Muscle layer of duodenum (tissue), 2 donors: ENCODE data around the gene PLB1.
"Not testable (repeated sequence)": the region's sequence is repeated elsewhere in the genome, so short reads cannot be mapped to it uniquely, and the experiment has no call there.

Experiments used
- H3K27ac ChIP-seq: one replicate; pipeline ENCODE4 v1.7.0; 2013; ENCODE audit warnings: mild to moderate bottlenecking, low read length
- H3K27me3 ChIP-seq: one replicate; pipeline ENCODE4 v1.7.0; 2013; ENCODE audit warnings: low read depth, mild to moderate bottlenecking, control low read depth, low read length
- H3K36me3 ChIP-seq, 2 donors: one replicate each; pipeline ENCODE4 v1.7.0; 2013; ENCODE audit warnings: low read length in 2 of 2, control low read depth in 1 of 2, mild to moderate bottlenecking in 1 of 2; ENCODE audit not compliant: insufficient read depth in 2 of 2, control insufficient read depth in 1 of 2
- H3K4me1 ChIP-seq, 2 donors: one replicate each; pipeline ENCODE4 v1.7.0; 2013; ENCODE audit warnings: low read length in 2 of 2, mild to moderate bottlenecking in 2 of 2, control low read depth in 1 of 2, moderate library complexity in 1 of 2; ENCODE audit not compliant: insufficient read depth in 2 of 2, control insufficient read depth in 1 of 2
- H3K4me3 ChIP-seq, 2 donors: one replicate each; pipeline ENCODE4 v1.7.0; 2013; ENCODE audit warnings: low read length in 2 of 2, low read depth in 1 of 2, mild to moderate bottlenecking in 1 of 2
- H3K9me3 ChIP-seq, 2 donors: one replicate each; pipeline ENCODE4 v1.7.0; 2013; ENCODE audit warnings: low read length in 2 of 2, control low read depth in 1 of 2, mild to moderate bottlenecking in 1 of 2; ENCODE audit not compliant: control insufficient read depth in 1 of 2
- donor health status: healthy.

The PLB1 gene

DNA sequence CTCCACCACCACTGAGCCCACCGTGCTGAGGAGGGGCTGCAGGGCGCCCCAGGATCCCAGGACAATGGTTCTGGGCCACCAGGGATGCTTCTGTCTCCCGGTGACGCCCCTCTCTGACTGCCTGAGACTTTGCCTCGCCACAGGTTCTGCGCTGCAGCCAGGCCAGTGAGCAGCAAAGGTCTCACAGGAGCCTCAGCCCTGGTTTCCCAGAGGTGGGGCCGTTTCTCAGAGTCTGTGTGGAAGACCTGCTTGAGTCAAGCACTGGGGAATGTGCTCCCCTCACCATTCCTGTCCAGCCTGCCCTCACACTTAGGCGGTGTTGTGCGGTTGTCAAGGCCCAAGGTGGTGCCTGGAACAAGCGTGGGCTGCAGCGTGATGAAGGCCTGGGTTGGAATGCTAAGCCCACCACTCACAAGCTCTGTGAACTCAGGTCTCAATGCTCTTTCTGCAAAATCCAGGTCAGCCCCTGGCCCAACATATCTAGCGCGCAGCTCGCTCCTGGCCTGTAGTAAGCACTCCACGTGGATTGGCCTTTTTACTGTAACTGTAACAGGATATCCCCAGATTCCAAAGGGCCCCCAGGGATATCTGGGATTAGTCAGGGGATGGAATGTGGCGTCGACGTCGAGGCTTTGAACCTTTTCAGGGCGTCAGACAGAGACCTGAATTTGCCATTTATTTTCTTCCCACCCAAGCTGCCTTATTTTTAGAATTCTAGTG is 47.6 kb downstream of the PLB1 start:
- Histone ChIP-seq H3K27me3 (no peaks in the 10 kb centered on the region), H3K4me3 (no peak overlapping the region), H3K27ac (no peak overlapping the region), H3K4me1 (no peaks in the 10 kb centered on the region), H3K36me3 (no peaks in the 10 kb centered on the region), H3K9me3 (no peaks in the 10 kb centered on the region)

GRCh38 chr2:28544036-28544346 is 48.1 kb downstream of the PLB1 start:
- no peaks in the 10 kb centered on the region for H3K36me3 ChIP-seq
- no peak overlapping the region for H3K4me3 ChIP-seq
- H3K4me1 ChIP-seq: no peaks in the 10 kb centered on the region
- no peak overlapping the region for H3K27ac ChIP-seq
- H3K27me3 ChIP-seq: no peaks in the 10 kb centered on the region
- H3K9me3 ChIP-seq: no peaks in the 10 kb centered on the region

- no peaks in the 10 kb centered on the region for H3K27me3 ChIP-seq
- H3K4me3 ChIP-seq: no peak overlapping the region
These were observed 48.6 kb downstream of the PLB1 start for GRCh38 chr2:28544405-28544921.

GRCh38 chr2:28544922-28545589 is 49.2 kb downstream of the PLB1 start:
- Histone ChIP-seq H3K27me3 (no peaks in the 10 kb centered on the region), H3K36me3 (no peaks in the 10 kb centered on the region), H3K9me3 (no peaks in the 10 kb centered on the region), H3K4me3 (no peak overlapping the region), H3K4me1 (no peaks in the 10 kb centered on the region), H3K27ac (no peak overlapping the region)

More at GRCh38 chr2:28544405-28544921, 48.6 kb downstream of the PLB1 start:
- Histone ChIP-seq H3K4me1 (no peaks in the 10 kb centered on the region), H3K36me3 (no peaks in the 10 kb centered on the region), H3K27ac (no peak overlapping the region), H3K9me3 (no peaks in the 10 kb centered on the region)

DNA sequence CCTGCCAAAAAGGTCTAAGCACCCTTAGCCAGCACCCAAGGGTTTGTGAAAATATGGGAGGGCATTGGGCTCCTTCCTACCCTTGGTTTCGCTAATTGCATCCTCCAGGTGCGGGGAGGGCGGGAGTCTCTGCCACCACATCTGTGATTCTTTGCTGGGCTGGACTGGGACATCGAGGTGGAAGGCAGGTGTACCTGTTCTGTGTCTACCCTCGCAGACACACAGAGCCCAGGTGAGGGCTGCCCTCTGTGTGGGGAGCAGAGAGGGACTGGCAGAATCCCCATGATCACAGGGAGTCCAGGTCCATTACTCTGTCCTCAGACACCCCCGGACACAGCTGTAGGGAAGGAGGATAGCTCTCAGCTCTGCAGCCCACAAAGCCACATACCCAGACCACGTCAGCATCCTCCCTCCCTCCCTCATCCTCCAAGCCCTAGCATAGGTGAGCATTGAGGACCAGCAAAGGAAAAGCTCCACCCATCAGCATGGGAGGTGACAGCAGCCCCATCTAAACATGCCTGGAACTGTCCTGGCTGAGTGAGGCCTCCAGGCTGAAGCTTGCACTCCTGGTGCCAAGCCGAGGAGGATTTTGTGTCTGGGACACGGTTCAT is 49.8 kb downstream of the PLB1 start:
- Histone ChIP-seq H3K27ac (no peak overlapping the region), H3K4me3 (no peak overlapping the region), H3K4me1 (no peaks in the 10 kb centered on the region), H3K9me3 (no peaks in the 10 kb centered on the region), H3K27me3 (no peaks in the 10 kb centered on the region), H3K36me3 (no peaks in the 10 kb centered on the region)

DNA sequence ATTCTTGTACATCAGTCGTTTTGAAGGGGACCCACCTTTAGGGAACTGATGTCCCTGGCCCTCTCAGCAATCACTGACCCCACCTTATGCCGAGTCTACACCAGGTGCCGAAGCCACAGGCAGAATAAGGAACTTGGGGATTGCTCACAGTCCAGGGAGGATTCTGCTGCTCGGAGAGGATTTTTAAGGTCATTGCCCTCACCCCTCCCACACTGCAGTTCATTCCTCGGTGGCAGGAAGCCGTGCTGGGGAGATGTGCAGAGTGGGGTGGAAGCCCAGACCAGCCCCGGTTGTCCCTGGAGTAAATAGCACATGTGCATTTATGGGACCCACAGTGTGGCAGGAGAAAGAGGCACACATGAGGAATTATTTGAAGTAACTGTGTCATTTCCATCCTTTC is 50.4 kb downstream of the PLB1 start:
- H3K4me1 ChIP-seq: no peaks in the 10 kb centered on the region
- H3K27me3 ChIP-seq: no peaks in the 10 kb centered on the region
- no peak overlapping the region for H3K27ac ChIP-seq
- no peaks in the 10 kb centered on the region for H3K36me3 ChIP-seq
- H3K4me3 ChIP-seq: no peak overlapping the region
- H3K9me3 ChIP-seq: no peaks in the 10 kb centered on the region

GRCh38 chr2:28547223-28547860 is 51.5 kb downstream of the PLB1 start:
- Histone ChIP-seq H3K4me3 (no peak overlapping the region), H3K4me1 (no peaks in the 10 kb centered on the region), H3K9me3 (no peaks in the 10 kb centered on the region), H3K36me3 (no peaks in the 10 kb centered on the region), H3K27ac (no peak overlapping the region), H3K27me3 (no peaks in the 10 kb centered on the region)

DNA sequence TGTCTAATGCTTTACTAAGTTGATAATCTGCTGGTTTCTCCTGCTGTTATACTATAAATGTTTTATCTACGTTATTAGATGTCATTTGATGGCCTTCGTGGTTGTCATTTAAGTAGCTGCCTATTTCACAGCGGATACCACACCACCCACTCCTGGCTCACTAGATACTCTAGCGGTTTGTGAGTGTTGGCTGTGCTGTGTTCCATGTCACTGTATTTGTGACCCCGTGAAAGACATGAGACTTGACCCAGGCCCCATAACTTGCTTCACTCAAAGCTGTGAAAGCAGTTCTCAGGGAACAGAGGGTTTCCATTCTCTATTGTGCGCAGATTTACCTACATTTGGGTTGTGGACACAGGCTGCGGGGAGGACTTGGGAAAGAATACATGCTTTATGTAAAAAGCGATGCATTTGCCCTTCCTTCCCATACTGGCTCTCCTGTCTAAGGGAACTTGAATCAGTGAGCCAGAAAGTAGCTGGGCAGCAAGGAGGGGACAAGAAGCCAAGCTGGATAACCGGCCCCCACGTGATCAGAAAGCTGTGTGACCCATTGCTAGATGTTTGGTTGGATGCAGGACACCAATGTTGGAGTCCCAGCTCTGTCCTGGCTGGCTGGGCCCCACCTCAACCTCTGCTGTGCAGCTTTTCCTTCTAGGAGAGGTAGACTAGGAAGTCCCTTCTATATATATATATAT is 52.2 kb downstream of the PLB1 start:
- Histone ChIP-seq H3K27ac (no peak overlapping the region), H3K9me3 (no peaks in the 10 kb centered on the region), H3K36me3 (no peaks in the 10 kb centered on the region), H3K4me3 (no peak overlapping the region), H3K4me1 (no peaks in the 10 kb centered on the region), H3K27me3 (no peaks in the 10 kb centered on the region)

GRCh38 chr2:28550345-28550744 is 54.5 kb downstream of the PLB1 start:
- not testable (repeated sequence) for H3K4me3 ChIP-seq, H3K9me3 ChIP-seq, H3K27ac ChIP-seq, H3K4me1 ChIP-seq, H3K36me3 ChIP-seq, H3K27me3 ChIP-seq

DNA sequence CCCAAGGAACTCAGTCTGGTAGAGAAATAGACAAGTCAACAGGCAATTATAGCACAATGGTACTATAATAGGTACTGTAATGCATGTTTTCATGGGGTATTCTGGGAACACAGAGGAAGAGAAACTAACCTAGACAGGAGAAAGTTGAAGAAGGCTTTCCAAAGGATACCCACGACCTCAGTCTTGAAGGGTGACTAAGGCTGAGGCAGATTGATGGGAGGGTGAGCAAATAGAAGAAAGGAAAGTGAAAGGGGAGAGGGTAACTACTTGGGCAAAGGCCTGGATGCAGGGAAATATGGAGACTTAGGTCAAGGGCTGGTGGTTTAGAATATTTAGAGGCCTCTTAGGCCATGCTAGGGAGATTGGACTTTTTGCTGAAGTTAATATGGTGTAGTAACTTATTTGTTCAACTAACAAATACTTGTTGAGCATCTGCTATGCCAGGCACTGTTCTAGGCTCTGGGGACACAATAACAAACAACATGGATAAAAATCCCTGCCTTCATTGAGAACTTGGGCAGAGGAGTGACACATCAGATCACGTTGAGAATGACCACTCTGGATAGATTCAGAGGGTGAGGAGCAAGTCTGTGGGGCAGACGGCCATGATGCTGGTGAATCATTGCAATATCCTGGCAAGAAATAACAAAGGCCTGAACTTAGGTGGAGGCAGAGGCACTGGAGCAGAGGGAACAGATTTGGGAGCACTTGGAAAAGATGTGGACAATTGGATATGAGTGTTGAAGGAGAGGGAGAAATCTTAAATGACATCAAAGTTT is 56.4 kb downstream of the PLB1 start:
- Histone ChIP-seq H3K36me3 (no peaks in the 10 kb centered on the region), H3K4me1 (no peaks in the 10 kb centered on the region), H3K4me3 (no peak overlapping the region), H3K9me3 (no peaks in the 10 kb centered on the region), H3K27ac (no peak overlapping the region), H3K27me3 (no peaks in the 10 kb centered on the region)
